ENCODE measurements around the gene CCPG1. TPM values are rescaled to one million over a fixed set of nuclear protein-coding genes. Genes with fewer than 3 reads are reported as not detected.

Gene CCPG1
- total RNA-seq, 1 donor from 2014 or later = 40.2 TPM

GRCh38 chr15:55381595-55381994, 26.6 kb downstream of the CCPG1 start:
- DNase-seq = no peak

GRCh38 chr15:55379095-55379494, 29.1 kb downstream of the CCPG1 start:
- no peak for DNase-seq

DNA sequence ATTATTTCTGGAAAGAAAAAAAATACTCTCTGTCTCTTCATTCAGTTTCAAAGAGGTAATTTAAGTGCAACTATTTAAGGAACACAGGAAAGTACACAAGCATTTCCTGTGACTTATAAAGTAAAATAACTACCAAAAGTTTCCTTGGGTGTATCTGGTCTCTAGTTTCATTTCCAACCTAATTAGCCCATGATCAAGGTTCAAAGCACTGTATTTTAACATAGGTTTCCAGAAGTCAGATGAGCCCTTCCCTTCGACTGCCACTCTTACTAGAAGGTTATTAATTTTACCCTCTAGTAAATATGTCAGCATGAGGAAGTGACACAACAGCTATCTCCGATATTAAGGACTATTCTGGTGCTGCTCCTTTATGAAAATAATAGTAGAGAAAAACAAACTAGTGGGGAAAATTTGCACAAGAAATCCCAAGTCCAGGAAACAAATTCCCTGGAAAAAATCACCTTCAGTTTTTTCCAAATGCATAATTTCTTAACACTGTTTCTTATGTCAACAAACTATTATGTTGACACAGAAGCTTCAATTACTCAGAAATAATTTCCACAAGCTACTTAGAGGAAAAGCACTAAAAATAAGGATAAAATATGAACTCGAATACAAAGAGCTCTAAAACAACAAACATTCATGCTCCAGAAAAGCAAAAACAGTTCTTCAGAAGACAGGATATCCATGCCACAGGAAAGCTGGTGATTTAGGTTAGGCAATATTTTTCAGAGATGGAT, 35.3 kb downstream of the CCPG1 start:
- DNase-seq = no peak

- no peak for DNase-seq
These were observed 41.2 kb downstream of the CCPG1 start for GRCh38 chr15:55366981-55367380.

GRCh38 chr15:55362641-55363040, 45.5 kb downstream of the CCPG1 start:
- DNase-seq = no peak

GRCh38 chr15:55361048-55361447, 47.1 kb downstream of the CCPG1 start:
- DNase-seq = no peak

- no peak for DNase-seq
These were observed 47.9 kb downstream of the CCPG1 start for GRCh38 chr15:55360256-55360655.

GRCh38 chr15:55358471-55358870, 49.7 kb downstream of the CCPG1 start:
- DNase-seq = no peak

GRCh38 chr15:55357774-55358173, 50.4 kb downstream of the CCPG1 start:
- DNase-seq = no peak

GRCh38 chr15:55356985-55357585, 51.1 kb downstream of the CCPG1 start:
- no peak for DNase-seq

DNA sequence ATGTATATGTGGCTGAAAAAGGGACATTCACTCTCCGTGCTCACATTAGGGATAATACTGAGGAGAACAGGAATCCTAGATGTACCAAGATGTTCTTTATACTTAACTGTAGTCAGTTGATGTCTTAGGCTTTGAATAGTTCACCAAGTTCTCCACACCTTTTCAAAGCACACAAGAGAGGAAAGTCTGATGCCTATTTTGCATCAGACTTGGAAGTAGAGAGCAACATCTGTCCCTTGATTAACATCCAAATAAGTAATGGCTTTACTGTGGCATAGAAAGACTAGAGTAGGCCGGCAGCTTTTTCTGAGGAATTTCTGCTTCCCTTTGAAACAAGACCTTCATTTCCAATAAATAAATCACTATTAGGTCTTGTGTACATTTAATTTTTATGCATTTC, 55.1 kb downstream of the CCPG1 start:
- no peak for DNase-seq

- no peak for DNase-seq
These were observed 58.9 kb downstream of the CCPG1 start for GRCh38 chr15:55349282-55349681.

DNA sequence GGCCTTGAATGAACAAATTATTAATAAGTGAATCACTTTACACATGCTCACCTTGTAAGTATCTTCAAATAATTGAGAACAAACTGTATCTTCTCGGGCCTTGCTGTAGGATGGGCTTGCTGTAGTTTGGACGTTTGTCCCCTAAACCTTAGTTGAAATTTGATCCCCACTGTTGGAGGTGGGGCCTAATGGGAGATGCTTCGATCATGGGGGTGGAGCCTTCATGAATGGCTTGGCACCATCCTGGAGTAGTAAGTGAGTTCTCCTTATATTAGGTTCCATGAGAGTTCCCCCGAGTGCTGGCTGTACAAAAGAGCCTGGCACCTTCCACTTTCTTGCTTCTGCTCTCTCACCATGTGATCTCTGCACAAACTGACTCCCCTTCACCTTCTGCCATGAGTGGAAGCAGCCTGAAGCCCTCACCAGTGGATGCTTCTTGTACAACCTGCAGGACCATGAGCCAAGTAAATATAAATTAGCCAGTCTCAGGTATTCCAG, 59.8 kb downstream of the CCPG1 start:
- DNase-seq = no peak

DNA sequence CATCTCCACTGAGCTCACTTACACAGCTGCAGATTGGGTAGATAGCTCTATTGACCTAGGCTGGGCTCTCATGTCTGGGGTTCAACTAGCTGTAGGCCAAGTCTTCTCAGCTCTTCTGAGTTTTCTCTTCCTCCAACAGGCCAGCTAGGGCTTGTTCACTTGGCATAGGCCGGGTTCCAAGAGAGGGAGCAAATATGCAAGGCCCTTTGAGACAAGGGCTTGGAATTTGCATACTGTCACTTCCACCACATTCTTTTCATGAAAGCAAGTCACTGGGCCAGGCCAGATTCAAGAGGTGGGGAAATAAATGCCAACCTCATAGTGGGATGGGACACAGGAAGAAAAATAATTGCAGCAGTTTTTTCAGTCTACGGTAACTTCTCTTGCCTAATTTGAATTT, 64.0 kb downstream of the CCPG1 start:
- no peak for DNase-seq

- DNase-seq = no peak
These were observed 65.0 kb downstream of the CCPG1 start for GRCh38 chr15:55343168-55343567.

- no peak for DNase-seq
These were observed 71.0 kb downstream of the CCPG1 start for GRCh38 chr15:55337160-55337559.

- DNase-seq = no peak
These were observed 73.2 kb downstream of the CCPG1 start for GRCh38 chr15:55334997-55335396.

GRCh38 chr15:55334371-55334770, 73.8 kb downstream of the CCPG1 start:
- DNase-seq = no peak

GRCh38 chr15:55327387-55327786, 80.8 kb downstream of the CCPG1 start:
- no peak for DNase-seq

DNA sequence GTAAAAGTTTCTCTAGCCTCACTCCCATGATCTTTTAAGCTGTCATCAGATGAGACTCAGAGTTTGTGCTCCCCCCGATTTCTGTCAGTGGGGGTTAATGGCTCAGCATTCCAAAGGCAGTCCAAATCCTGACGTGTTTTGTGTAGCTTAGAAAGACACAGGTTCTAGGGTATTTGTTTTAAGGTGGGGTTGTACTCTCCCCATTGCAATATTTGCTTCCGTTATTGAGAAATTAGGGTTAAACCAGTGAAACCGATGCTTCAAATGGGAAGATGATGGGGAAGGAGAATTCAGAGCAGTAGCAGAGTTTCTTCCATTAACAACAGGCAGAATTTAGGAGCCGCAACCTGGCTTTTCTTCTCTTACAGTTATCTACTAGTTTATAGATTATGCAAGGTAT, 85.7 kb downstream of the CCPG1 start:
- no peak for DNase-seq

- no peak for DNase-seq
These were observed 87.2 kb downstream of the CCPG1 start for GRCh38 chr15:55320963-55321362.

DNA sequence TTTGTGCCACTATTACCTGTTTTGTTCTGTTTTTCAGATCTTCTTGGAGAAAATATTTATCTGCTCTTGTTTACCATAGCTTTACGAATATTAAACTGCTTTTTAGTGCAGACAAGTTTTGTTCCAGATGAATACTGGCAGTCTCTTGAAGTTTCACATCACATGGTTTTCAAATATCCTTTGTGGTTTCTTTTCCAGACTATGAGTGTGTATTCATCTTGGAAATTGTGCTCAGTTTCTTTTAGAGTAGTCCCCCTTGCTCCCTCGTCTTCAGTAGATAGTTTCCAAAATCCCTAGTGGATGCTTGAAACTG, 88.0 kb downstream of the CCPG1 start:
- no peak for DNase-seq

DNA sequence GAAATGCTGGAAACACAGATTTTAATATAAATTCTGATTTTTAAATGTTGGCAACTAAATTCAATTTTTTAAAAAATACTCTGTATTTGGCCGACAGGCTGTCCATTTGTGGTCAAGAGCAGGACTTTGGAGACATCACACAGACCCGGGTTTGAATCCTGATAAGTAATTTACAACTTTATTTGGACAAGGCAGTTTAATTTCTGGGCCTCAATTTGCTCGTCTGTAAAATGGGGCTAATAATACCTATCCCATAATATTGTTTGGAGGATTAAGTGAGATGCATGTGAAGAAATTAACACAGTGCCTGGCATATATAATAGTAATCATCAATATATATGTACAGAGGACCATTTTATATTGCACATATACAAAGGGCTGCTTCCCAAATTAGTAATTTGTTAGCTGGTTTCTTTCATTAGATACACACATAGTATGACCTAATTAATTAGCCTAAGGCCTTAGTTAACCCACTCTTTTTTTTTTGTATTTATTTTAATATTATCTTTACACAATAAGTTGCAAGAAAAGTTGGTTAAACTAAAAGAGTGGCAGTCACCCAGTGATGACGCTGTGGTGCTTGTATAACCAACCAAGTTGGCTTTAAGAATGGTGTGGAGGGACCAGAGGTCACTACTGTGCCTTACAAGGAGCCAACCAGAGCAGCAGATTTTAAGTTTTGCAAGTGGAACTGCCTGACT, 88.5 kb downstream of the CCPG1 start:
- no peak for DNase-seq
